HG03175 (cell line): ENCODE results near the gene ZNF526.
A peak's percentile ranks its signal among the peaks of the same experiment; 100 is the strongest.

ENCODE experiments used
- ATAC-seq: cut with Tn5 transposase; IDR thresholded peaks from one replicate; pipeline ENCODE4 v1.9.1; 2021; ENCODE audit warnings: mild to moderate bottlenecking, moderate library complexity; ENCODE audit not compliant: unreplicated experiment

ZNF526 gene

DNA sequence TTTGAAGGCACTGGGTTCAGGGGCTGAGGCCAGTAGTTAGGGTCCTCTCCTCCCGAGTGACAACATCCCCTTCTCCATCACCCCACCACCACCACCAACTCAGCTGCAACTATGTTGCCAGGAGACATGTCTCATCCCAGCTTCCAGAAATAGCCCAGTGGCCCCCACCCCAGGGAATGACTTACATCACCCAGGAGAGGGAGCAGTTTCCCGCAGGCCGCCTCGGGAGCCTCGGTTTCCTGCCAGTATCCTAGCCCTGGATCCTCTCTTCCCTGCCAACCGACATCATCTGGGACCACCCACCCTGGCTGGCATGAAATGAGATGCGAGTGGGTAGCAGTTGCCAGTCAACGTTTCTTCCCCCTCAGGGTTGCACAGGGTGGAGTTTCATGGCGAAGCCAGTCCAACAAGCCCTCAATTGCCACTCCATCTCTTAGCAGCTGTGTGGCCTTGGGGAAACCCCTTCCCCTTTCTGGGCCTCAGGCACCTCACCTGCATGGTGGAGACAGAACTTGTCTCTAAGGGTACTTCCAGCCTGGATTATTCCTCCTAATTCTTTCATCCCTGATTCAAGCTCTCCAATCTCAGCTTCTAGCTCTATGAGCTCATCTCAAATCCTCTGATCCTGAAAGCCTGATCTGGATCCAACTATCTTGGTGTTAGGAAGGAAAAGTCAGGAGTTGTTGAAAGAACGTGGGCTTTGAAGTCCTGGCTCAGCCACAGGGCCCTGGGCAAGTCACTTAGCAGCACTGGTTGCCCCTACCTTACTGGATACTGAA is 26.2 kb downstream of the ZNF526 start:
- ATAC-seq, result no peak

DNA sequence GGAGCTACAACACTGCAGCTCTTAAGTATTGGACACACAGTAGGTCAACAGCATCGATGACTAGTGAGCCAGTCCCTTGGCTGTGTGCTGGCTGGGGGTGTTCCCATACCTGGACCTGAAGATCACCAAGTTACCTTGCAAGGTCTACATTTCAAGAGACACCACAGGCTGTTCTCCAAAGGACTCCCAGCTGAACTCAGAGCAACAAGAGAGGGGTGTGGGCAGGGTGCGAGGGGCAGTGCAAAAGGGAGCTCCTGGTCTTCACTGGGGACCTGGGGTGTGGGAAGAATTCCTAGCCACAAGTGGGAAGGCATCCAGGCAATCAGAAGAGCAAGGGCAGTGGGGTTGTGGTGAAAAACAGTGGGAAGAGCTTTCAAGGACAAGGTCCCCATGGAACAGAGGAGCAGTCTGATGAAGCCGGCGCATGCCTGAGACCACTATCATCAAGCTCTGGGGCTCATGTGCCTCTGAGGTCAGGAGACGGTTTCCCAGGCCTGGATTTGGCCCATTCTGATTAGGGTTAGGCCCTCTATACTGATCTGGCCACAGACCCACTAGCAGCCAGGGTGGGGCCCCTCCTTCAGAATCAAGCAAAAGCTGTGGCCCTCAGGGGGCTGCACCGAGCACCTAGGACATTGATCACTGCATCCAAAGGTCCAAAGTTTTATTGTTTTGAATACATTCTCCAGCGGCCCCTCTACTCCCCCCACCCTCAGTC is 27.0 kb downstream of the ZNF526 start:
- no peak for ATAC-seq

DNA sequence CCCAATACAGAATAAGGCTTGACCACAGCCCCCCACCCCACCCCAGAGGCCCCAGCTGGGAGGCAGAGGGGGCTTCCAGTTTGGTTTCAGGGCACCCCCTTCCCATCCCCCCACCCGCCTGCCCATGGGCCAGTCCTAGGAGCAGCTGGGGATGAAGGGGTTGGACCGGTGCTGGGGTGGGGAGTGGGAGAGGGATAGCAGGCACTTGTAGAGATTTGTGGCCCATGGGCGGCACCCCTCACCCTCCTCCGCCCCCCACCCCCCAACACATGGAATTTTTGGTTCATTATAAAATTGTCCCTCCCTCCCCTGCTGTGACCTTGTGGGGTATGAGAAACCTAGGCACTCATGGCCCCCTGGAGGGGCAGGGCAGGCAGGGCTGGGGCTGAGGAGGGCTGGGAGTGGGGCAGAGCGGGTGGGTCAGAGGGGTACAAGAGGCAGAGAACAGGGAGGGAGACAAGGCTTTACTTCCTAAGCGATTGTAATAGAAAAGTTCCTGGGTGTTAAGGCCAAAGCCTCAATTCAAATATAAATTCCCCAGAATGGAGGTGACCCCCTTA is 27.6 kb downstream of the ZNF526 start:
- no peak for ATAC-seq

DNA sequence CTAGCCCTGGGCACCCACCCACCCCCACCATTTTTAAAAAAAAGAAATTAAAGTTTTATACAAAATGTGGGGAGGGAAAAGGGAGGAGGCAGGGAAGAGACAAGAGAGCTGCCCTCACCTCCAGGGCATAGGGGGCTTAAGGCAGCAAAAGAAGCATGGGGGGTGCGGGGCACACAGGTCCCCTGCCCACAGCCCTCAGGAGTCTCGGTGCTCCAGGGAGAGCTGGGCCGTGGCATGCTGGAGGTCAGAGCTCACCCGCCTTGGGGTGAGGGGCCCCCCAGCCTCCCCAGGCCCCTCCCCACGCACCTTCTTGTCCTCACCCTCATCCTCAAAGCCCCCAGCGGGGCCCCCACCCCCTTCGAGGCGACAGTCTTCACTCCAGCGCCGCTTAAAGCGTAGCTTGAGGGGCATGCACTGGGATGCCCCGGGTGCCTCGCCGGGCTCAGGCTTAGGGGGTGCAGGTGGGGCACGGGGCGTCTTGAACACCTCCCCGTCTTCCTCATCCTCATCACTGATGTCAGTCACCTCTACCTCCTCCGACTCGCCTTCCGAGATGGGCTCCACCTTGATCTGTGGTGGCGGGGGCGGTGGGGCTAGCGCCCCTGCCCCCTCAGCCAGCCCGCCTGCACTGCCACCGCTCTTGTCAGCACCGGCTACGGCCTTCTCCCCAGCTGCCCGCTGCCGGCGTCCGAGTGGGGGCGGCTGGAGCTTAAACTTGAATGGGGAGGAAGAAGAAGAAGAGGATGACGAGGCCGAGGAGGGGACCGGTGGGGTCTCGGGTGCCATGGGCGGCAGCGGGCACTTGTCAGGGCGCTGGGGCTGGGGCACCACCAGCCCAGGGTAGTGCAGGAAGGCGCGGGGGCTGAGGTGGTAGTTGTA is 28.4 kb downstream of the ZNF526 start:
- no peak for ATAC-seq

DNA sequence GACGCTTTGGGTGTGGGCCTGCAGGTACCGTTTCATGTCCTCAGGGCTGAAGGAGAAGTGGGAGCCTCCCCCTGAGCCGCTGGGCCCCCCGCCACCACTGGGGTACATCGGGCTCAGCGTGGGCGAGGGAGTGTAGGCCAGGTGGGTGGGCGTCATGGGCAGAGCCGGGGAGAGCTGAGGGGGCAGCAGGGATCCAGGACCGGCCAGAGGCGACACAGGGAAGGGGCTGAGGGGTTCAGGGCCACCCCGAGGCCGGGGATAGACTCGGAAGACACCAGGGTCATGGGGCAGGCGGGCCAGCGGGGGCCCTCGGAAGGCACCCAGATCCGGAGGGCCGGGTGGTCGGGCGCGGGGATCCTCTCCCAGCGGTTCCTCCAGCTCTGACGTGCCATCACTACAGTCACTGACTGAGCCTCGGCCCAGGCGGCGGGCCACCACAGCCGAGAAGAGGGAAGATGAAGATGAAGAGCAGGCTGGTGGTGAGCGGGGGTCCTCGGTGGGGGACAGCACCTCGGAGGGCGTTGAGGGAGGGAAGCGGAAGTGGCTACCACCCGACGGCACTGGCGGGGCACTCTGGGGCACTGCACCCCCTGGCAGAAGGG is 29.1 kb downstream of the ZNF526 start:
- no peak for ATAC-seq

DNA sequence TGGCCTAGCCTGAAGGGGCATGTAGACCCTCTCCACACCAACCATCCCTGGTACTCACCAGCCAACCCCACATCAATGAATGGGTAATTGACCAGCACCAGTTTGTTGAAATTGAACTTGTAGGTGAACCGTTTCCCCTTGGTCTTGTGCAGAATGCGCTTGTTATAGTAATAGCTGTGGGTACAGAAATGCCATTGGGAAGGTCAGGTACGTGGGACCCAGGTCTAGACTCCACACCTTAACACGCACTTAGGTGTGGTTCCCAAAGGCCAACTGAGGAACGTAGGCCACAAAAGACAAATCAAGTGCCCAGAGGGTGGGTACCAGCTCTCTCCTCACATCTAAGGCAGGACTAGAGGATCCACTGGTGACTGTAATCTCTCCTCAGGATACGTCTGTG is 29.7 kb downstream of the ZNF526 start:
- no peak for ATAC-seq

DNA sequence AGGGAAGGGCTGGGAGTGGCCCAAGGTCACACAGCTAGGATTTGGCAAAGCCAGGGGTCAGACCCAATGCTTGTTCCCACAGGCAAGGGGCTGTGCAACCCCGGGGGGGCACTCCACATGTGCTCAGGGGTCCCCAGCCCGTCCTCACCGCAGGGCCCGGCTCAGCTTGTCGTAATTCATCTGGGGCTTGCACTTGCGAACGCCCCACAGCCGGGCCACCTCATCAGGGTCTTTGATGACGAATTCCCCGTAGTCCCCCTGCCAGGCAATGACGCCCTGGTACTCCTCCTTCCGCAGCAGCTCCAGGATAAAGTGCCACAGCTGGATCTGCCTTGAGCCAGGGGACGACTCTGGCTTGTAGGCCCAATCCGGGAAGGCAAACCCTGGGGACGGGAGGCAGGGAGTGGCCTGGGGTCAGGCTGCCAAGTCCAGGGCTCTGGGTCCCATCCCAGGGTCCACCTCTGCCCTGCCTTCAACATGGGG is 30.1 kb downstream of the ZNF526 start:
- no peak for ATAC-seq

DNA sequence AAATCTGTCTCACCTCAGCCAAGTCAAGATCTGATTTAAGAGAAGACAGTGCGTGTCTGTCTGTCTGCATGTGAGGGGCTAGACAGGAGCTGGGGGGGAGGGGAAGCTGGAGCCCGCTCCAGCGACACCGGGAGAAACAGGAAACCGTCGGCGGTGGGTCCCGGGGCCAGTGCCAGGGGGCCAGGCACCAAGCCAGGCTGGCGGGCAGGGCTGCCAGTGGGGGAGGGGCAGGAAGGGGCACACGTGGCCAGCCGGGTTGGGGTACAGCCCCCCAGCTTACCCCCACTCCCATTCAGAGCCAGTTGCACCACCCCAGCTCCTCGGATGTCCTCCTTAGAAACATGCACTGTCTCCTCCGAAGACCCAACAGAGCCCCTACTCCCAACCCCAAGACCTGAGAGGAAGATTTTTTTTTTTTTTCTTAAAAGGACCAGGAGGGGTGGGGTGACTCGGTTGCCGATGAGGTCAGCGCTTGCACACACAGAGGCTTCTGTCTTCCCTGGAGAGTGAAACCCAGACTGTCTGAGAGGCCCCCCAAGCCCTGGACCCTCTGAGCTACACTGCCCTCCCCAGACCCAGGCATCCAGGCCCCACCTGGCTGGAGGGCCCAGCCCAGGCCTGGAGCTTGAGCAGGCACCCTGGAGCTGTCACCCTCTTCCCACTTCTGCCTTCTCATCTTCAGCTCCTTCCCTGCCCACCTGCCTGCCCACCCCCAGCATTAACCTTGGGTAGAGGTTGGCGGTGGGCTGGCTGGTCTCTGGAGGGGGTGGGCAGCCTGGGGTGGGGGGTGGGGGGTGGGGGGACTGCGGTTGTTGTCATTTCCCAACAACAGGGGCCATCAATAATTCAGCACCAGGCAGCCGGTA is 30.8 kb downstream of the ZNF526 start:
- ATAC-seq, result no peak

DNA sequence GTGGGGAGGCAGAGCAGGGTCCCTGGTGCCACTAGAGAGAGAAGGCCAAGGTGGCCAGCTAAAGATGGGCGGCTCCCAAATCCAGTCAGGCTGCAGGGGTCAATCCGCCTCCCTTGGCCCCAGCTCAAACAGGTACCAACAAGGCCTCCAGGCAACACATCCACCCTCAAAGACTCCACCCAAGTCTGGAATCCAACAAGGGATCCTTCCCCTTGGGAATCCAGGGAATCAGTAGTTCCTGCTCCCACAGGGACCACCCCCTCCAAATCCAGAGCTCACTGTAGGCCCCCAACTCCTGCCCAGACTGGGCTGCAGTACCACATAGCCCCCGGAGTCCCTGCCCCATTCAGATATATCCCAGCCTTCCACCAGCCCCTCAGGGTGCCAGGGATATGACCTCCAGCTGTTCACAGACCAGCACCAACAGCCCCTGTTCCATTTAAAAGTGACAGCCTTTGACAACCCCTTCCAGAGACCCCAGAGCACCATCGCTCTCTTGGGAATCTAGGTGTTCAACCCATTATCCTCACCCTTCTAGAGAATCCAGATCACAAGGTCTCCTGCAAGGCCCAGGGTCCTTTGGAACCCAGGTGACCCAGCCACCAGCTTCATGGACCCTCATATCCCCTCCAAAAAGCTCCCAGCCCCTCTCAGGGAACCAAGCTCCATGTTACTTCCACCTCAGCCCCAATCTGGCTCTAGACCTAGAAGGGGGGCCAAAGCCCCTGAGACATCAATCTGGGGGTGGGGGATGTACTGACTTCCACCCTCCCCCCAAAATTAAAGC is 31.7 kb downstream of the ZNF526 start:
- ATAC-seq, result no peak

DNA sequence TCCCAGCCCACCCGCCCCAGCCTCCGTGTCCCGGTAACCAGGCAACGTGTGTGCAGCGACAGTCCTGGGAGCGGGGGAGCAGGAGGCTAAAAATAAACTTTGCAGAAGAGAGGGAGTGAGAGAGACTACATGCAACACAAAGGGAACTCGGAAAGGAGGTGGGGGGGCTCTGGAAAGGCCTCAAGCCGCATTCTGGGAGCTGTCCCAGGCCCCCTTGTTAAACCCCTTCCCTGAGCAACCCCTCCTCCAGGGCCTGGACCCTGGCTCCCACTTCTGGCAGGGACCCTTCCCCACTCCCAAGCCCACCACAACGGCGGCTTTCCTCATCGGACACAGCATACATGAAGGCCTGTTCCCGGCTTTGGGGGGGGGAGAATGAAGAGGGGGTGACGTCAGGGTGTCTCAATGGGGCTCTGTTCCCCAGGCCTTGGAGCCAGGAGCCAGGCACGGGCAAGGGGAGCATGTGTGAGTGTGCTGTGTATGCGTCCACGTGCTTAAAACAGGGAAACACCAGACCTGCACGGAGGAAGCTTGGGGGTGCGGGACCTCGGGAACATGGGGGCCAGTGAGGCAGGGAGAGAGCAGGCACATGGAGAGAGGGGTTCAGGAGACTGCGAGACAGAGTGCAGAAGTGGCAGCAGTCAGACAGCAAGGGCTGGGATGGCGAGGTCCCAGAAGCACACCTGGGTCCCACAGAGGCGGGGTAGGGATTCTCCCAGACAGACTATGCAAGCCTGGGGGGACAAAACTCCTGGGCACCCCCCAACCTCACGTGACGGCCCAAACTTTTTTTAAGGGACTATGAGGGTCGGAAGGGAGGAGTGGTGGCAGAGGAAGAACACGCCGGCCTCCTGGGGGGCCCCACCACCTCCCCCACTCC is 32.5 kb downstream of the ZNF526 start:
- ATAC-seq, result no peak

DNA sequence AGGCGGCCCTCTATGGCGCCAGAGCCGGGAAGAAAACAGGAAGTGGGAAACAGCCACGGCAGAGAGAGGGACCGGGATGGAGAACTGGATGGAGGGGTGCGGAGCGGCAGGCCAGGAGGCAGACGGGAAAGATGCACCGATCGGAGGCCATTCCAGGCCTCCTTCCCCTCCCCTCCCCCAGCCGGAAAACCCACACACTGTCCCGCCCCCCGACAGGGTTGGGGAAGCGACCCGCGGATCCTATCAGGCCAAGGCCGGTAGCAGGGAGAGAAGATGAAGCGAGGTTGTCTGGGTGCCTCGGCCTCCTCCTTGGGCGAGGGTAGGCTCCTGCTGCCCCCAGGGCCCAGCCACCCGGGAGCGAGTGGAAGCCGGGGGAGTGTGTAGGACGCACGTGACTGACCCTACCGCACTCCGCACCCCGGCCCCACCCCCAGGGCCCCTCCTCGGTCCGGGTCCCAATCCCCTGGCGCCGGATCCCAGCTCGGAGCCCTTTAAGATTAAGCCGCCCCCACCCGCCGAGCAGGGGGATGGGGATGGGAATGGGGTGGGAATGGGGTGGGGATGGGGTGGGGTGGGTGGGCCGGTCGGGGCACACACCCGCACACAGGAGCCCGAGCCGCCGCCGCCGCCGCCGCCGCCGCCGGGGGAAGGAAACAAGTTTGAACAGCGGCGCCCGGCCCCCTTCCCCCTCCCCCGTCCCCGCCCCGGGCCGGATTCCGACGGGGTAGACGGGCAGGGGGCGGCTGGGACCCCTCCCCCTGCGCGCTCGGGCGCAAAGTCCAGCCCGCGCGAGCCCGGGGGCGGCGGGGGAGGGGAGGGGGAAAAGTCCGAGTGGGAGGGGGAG is 33.4 kb downstream of the ZNF526 start:
- peak; percentile 23 for ATAC-seq

DNA sequence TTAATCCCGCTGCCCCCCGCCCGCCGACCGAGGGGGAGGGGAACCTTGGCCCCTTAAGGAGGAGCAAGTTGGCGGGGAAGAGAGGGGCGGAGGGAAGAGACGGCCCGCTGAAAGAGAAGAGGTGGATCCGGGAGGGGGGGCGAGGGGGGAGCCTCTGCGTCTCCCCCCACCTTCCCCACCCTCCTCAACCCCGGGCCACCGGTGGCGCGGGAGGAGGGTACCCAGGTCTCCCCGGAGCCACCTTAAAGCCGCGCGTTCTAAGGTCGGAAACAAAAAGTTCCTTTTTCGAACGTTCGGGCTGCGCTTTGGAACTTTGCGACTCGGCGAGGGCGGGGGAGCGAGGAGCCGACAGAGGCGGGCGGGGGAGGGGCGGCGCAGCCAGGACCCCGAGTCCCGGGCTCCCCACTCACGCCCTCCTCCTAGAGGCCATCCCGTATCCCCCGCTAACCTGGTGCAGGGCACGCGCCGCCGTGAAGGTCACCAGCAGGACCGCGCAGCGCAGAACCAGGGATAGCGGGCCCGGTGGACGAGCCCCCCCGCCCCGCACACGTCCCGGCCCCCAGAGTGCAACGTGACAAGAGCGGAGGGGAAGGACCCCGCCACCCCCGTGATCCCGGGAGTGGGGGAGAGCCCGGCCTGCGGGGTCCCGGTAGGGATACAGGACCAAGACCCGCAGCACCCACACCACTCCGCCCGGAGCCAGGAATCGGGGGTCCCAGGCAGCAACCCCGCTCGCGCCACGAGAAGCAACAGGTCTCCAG is 34.2 kb downstream of the ZNF526 start:
- peak; percentile 27 for ATAC-seq

DNA sequence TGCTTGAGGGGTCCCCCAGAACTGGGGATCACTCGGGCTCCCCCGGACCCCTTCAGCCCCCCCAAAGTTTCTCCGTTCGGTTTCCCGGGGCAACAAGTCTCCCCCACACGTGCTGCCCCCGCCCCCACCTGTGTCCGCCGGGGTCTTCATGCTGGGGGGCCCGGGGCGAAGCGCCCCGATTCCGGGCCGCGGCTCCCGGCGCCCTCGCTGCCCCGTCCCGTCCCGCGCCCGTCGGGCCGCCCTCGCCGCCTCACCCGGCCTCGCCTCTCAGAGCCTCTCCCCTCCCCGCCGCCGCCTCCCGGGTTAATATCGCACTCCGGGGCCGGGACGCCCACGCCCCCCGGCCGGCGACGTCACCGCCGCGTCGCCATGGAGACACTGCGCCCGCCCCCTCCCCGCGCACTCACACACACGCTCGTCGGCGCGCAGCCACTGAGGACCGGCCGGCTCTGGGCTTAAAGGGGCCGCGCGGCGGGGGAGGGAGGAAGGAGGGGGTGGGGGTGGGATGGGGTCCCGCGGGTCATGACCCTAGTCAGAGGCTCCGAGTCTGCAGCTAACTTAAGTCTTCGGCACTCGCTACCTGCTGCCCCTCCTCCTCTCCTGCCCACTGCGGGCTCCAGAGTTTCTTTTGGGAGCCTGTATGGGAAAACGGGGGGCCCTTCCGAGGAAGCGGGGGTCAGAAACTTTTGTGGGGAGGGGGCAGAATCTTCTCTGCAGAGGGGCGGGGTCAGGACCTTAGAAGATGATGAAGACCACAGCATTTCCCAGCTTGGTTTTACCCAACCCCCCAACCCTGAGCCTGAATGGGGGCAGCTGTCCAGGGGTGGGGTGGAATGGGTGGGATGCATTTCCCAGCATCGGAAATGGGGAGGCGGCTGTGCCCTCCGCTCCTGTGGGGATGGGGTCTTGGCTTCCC is 35.0 kb downstream of the ZNF526 start, which contains the start of gene ERF:
TSS of gene ERF (minus strand) at position 279 of the 916 bp plus-strand sequence. CDS start at position 150, 129 bp downstream.
- ATAC-seq, result peak; percentile 54

DNA sequence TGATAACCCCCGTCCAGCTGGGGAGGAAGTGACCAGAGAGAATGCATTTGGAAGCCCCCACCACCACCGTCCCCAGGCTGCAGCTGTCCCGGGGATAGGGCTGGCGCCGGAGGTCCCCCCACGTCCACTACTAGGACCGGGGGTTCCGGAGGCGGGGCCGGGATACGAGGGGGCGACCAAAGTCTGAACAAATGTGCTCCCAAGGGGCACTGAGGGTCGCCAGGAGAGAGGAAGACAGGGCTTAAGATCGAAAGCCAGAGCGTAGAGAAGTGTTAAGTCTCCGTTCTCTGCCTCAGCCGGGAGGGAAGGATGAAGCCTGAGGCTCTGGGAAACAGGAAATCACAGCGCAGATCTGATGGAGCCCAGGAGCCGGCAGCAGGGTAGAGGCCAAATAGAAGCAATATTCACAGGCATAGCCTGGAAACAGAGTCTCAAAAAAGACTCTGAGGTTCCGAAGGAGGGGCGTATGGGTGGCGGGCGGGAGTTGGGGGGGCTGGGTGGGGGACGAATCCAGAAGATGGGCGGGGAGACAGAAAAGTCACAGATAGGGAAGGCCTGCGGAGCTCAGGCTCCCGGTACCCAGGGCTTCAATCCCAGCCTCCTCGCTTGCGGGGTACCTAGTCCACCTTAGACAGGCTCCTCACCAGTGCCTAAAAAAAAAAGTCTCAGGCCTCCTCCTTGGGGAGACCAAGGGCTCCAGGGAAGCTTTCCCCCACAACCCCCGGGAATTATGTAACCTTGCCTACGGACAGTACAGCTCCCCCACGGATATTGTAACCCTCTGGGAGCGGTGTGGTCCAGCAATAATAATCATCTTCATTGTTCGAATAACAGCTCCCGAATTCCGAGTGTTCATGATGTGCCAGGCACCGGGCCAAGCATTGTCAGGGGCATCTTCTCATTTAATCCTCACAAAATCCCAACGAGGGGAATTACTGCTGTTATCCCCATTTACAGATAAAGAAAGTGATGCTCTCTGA is 35.9 kb downstream of the ZNF526 start:
- ATAC-seq, result no peak
